SK-N-SH (cell line): ENCODE results near the gene GNG3. TPM values are rescaled to one million over a fixed set of nuclear protein-coding genes. Genes with fewer than 3 reads are reported as not detected.
"Not testable (repeated sequence)": the region's sequence is repeated elsewhere in the genome, so short reads cannot be mapped to it uniquely, and the experiment has no call there.

Source experiments
- CTCF ChIA-PET: fragments of 300-600, 350-600 bp; formaldehyde crosslinking; extraction: SDS; loops from one replicate; lab custom pipeline; 2021; lab: Yijun Ruan, JAX
- POLR2A ChIA-PET: fragments of 350-600 bp; sonication (Branson Sonifier 250); formaldehyde crosslinking; extraction: SDS; loops from one replicate; lab custom pipeline; 2020; ENCODE audit warnings: antibody characterized with exemption, inconsistent platforms; lab: Yijun Ruan, JAX
- DNase-seq: peaks from one replicate; pipeline ENCODE4 v3.0.0; 2012
- H2AFZ ChIP-seq: fragments of 200-600 bp; sonication (generic); 2 replicates; pipeline ENCODE4 v1.8.1; 2016; ENCODE audit warnings: antibody characterized with exemption, mild to moderate bottlenecking, low read depth
- H3F3A ChIP-seq: fragments of 200-600 bp; sonication (generic); replicated peaks from 2 replicates; pipeline ENCODE3; 2016; ENCODE audit warnings: antibody characterized with exemption, mild to moderate bottlenecking; ENCODE audit not compliant: insufficient read depth
- H3K27ac ChIP-seq, 2 experiments: fragments of 200-500 bp in 1 of 2; fragments of 200-600 bp in 1 of 2; sonication (Bioruptor generic) in 1 of 2; sonication (generic), shearing (Covaris generic) in 1 of 2; 2 replicates each; pipeline versions ENCODE4 v1.5.1 to v1.6.1; 2014 to 2016; ENCODE audit warnings: low read depth in 2 of 2, inconsistent platforms in 1 of 2, low read length in 1 of 2, mild to moderate bottlenecking in 1 of 2, mixed read lengths in 1 of 2
- H3K27me3 ChIP-seq: fragments of 200-600 bp; sonication (generic), shearing (Covaris generic); 2 replicates; pipeline ENCODE4 v1.6.1; 2016; ENCODE audit warnings: mixed run types; ENCODE audit not compliant: insufficient read depth
- H3K36me3 ChIP-seq, 2 experiments: fragments of 200-500 bp in 1 of 2; fragments of 200-600 bp in 1 of 2; sonication (Bioruptor generic) in 1 of 2; sonication (generic) in 1 of 2; replicated peaks in 1 of 2; 2 replicates each; pipeline versions ENCODE3 to v1.5.1; 2014 to 2016; ENCODE audit warnings: low read length in 1 of 2, mild to moderate bottlenecking in 1 of 2; ENCODE audit not compliant: insufficient read depth in 2 of 2, control insufficient read depth in 1 of 2
- H3K4me1 ChIP-seq, 2 experiments: fragments of 200-500 bp in 1 of 2; fragments of 200-600 bp in 1 of 2; sonication (Bioruptor generic) in 1 of 2; sonication (generic), shearing (Covaris generic) in 1 of 2; 2 replicates each; pipeline versions ENCODE4 v1.5.1 to v1.6.1; 2014 to 2016; ENCODE audit warnings: low read depth in 1 of 2, low read length in 1 of 2, mixed run types in 1 of 2; ENCODE audit not compliant: insufficient read depth in 2 of 2, control insufficient read depth in 1 of 2
- H3K4me2 ChIP-seq: fragments of 200-600 bp; sonication (generic), shearing (Covaris generic); 2 replicates; pipeline ENCODE4 v1.6.1; 2017; ENCODE audit warnings: mixed run types
- H3K4me3 ChIP-seq, 2 experiments: fragments of 200-500 bp in 1 of 2; fragments of 200-600 bp in 1 of 2; sonication (Bioruptor generic) in 1 of 2; sonication (generic), shearing (Covaris generic) in 1 of 2; 2 replicates each; pipeline versions ENCODE4 v1.5.1 to v1.8.1; 2014 to 2016; ENCODE audit warnings: low read depth in 2 of 2, inconsistent platforms in 1 of 2, low read length in 1 of 2, mild to moderate bottlenecking in 1 of 2, mixed read lengths in 1 of 2, moderate library complexity in 1 of 2
- H3K79me2 ChIP-seq: fragments of 200-600 bp; sonication (generic); 2 replicates; pipeline ENCODE4 v1.8.1; 2017; ENCODE audit warnings: mild to moderate bottlenecking; ENCODE audit not compliant: insufficient read depth
- H3K9ac ChIP-seq: fragments of 200-600 bp; sonication (generic); 2 replicates; pipeline ENCODE4 v1.6.1; 2017; ENCODE audit warnings: mixed run types
- H3K9me2 ChIP-seq: fragments of 200-600 bp; sonication (generic); 2 replicates; pipeline ENCODE4 v1.6.1; 2017; ENCODE audit warnings: mixed run types
- H3K9me3 ChIP-seq: fragments of 200-600 bp; sonication (generic); 2 replicates; pipeline ENCODE4 v1.6.1; 2017; ENCODE audit warnings: mixed run types, mild to moderate bottlenecking, moderate library complexity
- H4K20me1 ChIP-seq: fragments of 200-600 bp; sonication (generic); 2 replicates; pipeline ENCODE4 v1.6.1; 2017; ENCODE audit warnings: mild to moderate bottlenecking, mixed run types; ENCODE audit not compliant: insufficient read depth
- ELF1 ChIP-seq: IDR thresholded peaks from 2 replicates; pipeline ENCODE4 v1.4.0; 2012
- EP300 ChIP-seq, 2 experiments: IDR thresholded peaks; 2 replicates each; pipeline versions ENCODE4 v1.4.0 to v1.6.1; 2012; ENCODE audit warnings: borderline replicate concordance in 1 of 2, low read depth in 1 of 2, low read length in 1 of 2
- EZH2phosphoT487 ChIP-seq: fragments of 200-600 bp; sonication (generic); IDR thresholded peaks from 2 replicates; pipeline ENCODE4 v1.6.1; 2017; ENCODE audit warnings: low read depth, mixed run types, mild to moderate bottlenecking, antibody characterized with exemption, moderate library complexity, borderline replicate concordance
- FOXJ3 ChIP-seq: sonication (generic); formaldehyde crosslinking; IDR thresholded peaks from 2 replicates; pipeline ENCODE4 v1.5.1; 2020; ENCODE audit warnings: mild to moderate bottlenecking, missing genetic modification reagents
- GATA2 ChIP-seq: sonication (generic); formaldehyde crosslinking; IDR thresholded peaks from 2 replicates; pipeline ENCODE4 v1.5.0; 2020; ENCODE audit warnings: mild to moderate bottlenecking, missing genetic modification reagents
- PBX3 ChIP-seq: IDR thresholded peaks from 2 replicates; pipeline ENCODE4; 2012
- RAD21 ChIP-seq: IDR thresholded peaks from 2 replicates; pipeline ENCODE4 v1.6.1; 2012; ENCODE audit warnings: mild to moderate bottlenecking, low read length
- RCOR1 ChIP-seq: fragments of 150-350 bp; IDR thresholded peaks from 2 replicates; pipeline ENCODE4 v1.6.1; 2017; ENCODE audit warnings: antibody characterized with exemption, low read length
- RFX5 ChIP-seq: IDR thresholded peaks from 2 replicates; pipeline ENCODE4 v1.6.1; 2012; ENCODE audit warnings: mild to moderate bottlenecking, improper control_type of control experiment, low read length
- RXRA ChIP-seq: IDR thresholded peaks from 2 replicates; pipeline ENCODE4 v1.4.0; 2012; ENCODE audit warnings: low read depth, mild to moderate bottlenecking, borderline replicate concordance
- SMC3 ChIP-seq: IDR thresholded peaks from 2 replicates; pipeline ENCODE4 v1.6.1; 2012; ENCODE audit warnings: low read depth, low read length, improper control_type of control experiment
- TAF1 ChIP-seq: IDR thresholded peaks from 2 replicates; pipeline ENCODE4 v1.6.1; 2012; ENCODE audit warnings: low read depth, mild to moderate bottlenecking, low read length, moderate library complexity, borderline replicate concordance
- TEAD4 ChIP-seq: IDR thresholded peaks from 2 replicates; pipeline ENCODE4 v1.4.0; 2012; ENCODE audit warnings: mild to moderate bottlenecking, borderline replicate concordance; ENCODE audit not compliant: insufficient read depth
- USF1 ChIP-seq: IDR thresholded peaks from 2 replicates; pipeline ENCODE4 v1.4.0; 2012; ENCODE audit warnings: low read depth, borderline replicate concordance
- YY1 ChIP-seq: IDR thresholded peaks from 2 replicates; pipeline ENCODE4 v1.4.0; 2012; ENCODE audit warnings: low read depth, mild to moderate bottlenecking
- WGBS: methylation state at CpG from one replicate; pipeline ENCODE4 v1.1.6; 2017; ENCODE audit warnings: low lambda C conversion rate; 5-methylcytosine and 5-hydroxymethylcytosine counted together
- polyA plus RNA-seq, 3 experiments: library from polyadenylated mRNA; depleted of rRNA; stranded (reverse); fragments of >200 nt; gene quantifications; 2 replicates each; pipeline ENCODE4 v1.2.3, GENCODE V29; 2012

Gene GNG3
- polyA plus RNA-seq, 1 of the 3 experiments (the other 2 are of a cell fraction), result 0.16 TPM

- H3K36me3 ChIP-seq, result peaks cover 9 to 17% of the 10 kb centered on the region in 2 experiments
These were observed 5.2 kb upstream of the GNG3 start for GRCh38 chr11:62702246-62702645.

GRCh38 chr11:62703921-62704320 lies 3.6 kb upstream of the GNG3 start:
- H3K9me2 ChIP-seq, H3K9me3 ChIP-seq, H3K27me3 ChIP-seq, H3K9ac ChIP-seq, DNase-seq, H3K4me3 ChIP-seq, H2AFZ ChIP-seq, H3K4me2 ChIP-seq, H4K20me1 ChIP-seq, H3K27ac ChIP-seq: not testable (repeated sequence)
- 100% methylated on average over 4 of the region's 4 CpGs for WGBS
- peaks cover 13 to 35% of the 10 kb centered on the region in 2 experiments; a peak in 2 of 4 replicates for H3K4me1 ChIP-seq
- POLR2A ChIA-PET, result interaction anchor here (0.7 kb wide), 1 partner anchor 834 kb away, joined by 4 read pairs; no protein-coding TSS in a partner anchor
- peaks cover 9 to 17% of the 10 kb centered on the region in 2 experiments for H3K36me3 ChIP-seq
- CTCF ChIA-PET, result interaction anchor here (1.1 to 6.6 kb wide), 2 partner anchors 9 to 23 kb away, joined by 3 to 48 read pairs; no protein-coding TSS in a partner anchor
- H3F3A ChIP-seq, result peaks cover 13% of the 10 kb centered on the region
- H3K79me2 ChIP-seq, result peaks cover 12% of the 10 kb centered on the region; the same call in 1 of the 2 replicates

More at GRCh38 chr11:62702246-62702645, 5.2 kb upstream of the GNG3 start:
- Histone ChIP-seq H3K9me3 (no peaks in the 10 kb centered on the region), H3K9me2 (no peaks in the 10 kb centered on the region), H2AFZ (no peak overlapping the region), H3K27me3 (no peaks in the 10 kb centered on the region), H4K20me1 (no peaks in the 10 kb centered on the region), H3K4me1 (peaks cover 7 to 18% of the 10 kb centered on the region in 2 experiments; a peak in 2 of 4 replicates), H3K4me2 (no peak overlapping the region), H3K4me3 (no peak overlapping the region), H3F3A (peaks cover 13% of the 10 kb centered on the region), H3K9ac (no peak overlapping the region), H3K79me2 (peaks cover 12% of the 10 kb centered on the region; the same call in 1 of the 2 replicates), H3K27ac (no peak overlapping the region)
- ChIA-PET CTCF (interaction anchor here (0.5 to 1.6 kb wide), 3 partner anchors 21 to 141 kb away, joined by 3 to 4 read pairs (median 4); no protein-coding TSS in a partner anchor), POLR2A (interaction anchor here (1.5 kb wide), 1 partner anchor 37 kb away, joined by 6 read pairs; the partner anchor contains the start of genes C11orf98 and CSKMT)
- WGBS, result 94% methylated on average over 11 of the region's 11 CpGs
- no peak for DNase-seq
- TF ChIP-seq GATA2 (no peak), TAF1 (no peak), USF1 (no peak), SMC3 (no peak), RCOR1 (no peak), YY1 (no peak), RFX5 (no peak)

GRCh38 chr11:62705413-62705812 lies 2.1 kb upstream of the GNG3 start:
- ChIA-PET CTCF (interaction anchor here (1.1 to 6.6 kb wide), 5 partner anchors 11 to 81 kb away, joined by 4 to 48 read pairs (median 6); partner anchors contain the start of genes HNRNPUL2 and TMEM179B), POLR2A (interaction anchor here (0.8 to 3.3 kb wide), 9 partner anchors 10 to 132 kb away, joined by 3 to 26 read pairs (median 5); partner anchors contain the start of genes C11orf98, CSKMT, EEF1G and HNRNPUL2)
- peaks cover 12% of the 10 kb centered on the region; the same call in 1 of the 2 replicates for H3K79me2 ChIP-seq
- peak overlapping the region; percentile 84 to 93 for H3K27ac ChIP-seq
- peak overlapping the region; percentile 67 to 70 for H3K4me3 ChIP-seq
- H3K4me1 ChIP-seq, result peaks cover 22 to 45% of the 10 kb centered on the region in 2 experiments; a peak in 3 of 4 replicates
- H3K36me3 ChIP-seq, result peaks cover 16 to 19% of the 10 kb centered on the region in 2 experiments
- no peaks in the 10 kb centered on the region for H3K9me3 ChIP-seq
- DNase-seq, result peak; percentile 65
- peak overlapping the region; percentile 73 for H3K4me2 ChIP-seq
- H3K9me2 ChIP-seq, result no peaks in the 10 kb centered on the region
- WGBS, result 25% methylated on average over 7 of the region's 7 CpGs
- peak overlapping the region; percentile 80 for H3K9ac ChIP-seq
- H3F3A ChIP-seq, result peaks cover 22% of the 10 kb centered on the region
- H3K27me3 ChIP-seq, result no peaks in the 10 kb centered on the region
- no peaks in the 10 kb centered on the region for H4K20me1 ChIP-seq
- H2AFZ ChIP-seq, result peak overlapping the region; percentile 50; the same call in 1 of the 2 replicates
- TF ChIP-seq EZH2phosphoT487 (no peak), EP300 (IDR thresholded peaks at IDR 0.05; ENCODE audit: borderline replicate concordance in 1 of 2, low read depth in 1 of 2, low read length in 1 of 2) (no peak), ELF1 (no peak), FOXJ3 (no peak), RXRA (no peak), RAD21 (no peak), TEAD4 (no peak), TAF1 (no peak), PBX3 (no peak)
